Measurements from ENCODE around the gene MRPL46. TPM values are rescaled to one million over a fixed set of nuclear protein-coding genes. Genes with fewer than 3 reads are reported as not detected.

The MRPL46 gene
- total and polyA plus RNA-seq, 9 donors, result 12.1 to 33.7 (median 21.3) TPM

GRCh38 chr15:88465633-88466224, 1.5 kb downstream of the MRPL46 start:
- no peak for DNase-seq
- H3K4me1 ChIP-seq (ENCODE audit: insufficient read depth), result peaks cover 11% of the 10 kb centered on the region
- intact Hi-C loops (cut with DNase I), result no loop called here
- no peaks in the 10 kb centered on the region for H3K9me3 ChIP-seq
- WGBS, 3 donors, result 91 to 95% (median 93%) methylated on average over 4 of the region's 4 CpGs
- H3K27me3 ChIP-seq, result no peaks in the 10 kb centered on the region
- H3K27ac ChIP-seq, result no peak overlapping the region
- no peak overlapping the region for H3K4me3 ChIP-seq
- H3K36me3 ChIP-seq, result no peaks in the 10 kb centered on the region
- TF ChIP-seq EP300 (IDR thresholded peaks at IDR 0.05) (no peak), POLR2A (IDR thresholded peaks at IDR 0.05) (no peak)
- TF ChIP-seq, protein P1, sequence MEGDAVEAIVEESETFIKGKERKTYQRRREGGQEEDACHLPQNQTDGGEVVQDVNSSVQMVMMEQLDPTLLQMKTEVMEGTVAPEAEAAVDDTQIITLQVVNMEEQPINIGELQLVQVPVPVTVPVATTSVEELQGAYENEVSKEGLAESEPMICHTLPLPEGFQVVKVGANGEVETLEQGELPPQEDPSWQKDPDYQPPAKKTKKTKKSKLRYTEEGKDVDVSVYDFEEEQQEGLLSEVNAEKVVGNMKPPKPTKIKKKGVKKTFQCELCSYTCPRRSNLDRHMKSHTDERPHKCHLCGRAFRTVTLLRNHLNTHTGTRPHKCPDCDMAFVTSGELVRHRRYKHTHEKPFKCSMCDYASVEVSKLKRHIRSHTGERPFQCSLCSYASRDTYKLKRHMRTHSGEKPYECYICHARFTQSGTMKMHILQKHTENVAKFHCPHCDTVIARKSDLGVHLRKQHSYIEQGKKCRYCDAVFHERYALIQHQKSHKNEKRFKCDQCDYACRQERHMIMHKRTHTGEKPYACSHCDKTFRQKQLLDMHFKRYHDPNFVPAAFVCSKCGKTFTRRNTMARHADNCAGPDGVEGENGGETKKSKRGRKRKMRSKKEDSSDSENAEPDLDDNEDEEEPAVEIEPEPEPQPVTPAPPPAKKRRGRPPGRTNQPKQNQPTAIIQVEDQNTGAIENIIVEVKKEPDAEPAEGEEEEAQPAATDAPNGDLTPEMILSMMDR (IDR thresholded peaks at IDR 0.05), result no peak

GRCh38 chr15:88463870-88464532, 3.2 kb downstream of the MRPL46 start:
- Histone ChIP-seq H3K4me1 (ENCODE audit: insufficient read depth) (peaks cover 11% of the 10 kb centered on the region), H3K4me3 (no peak overlapping the region), H3K27me3 (no peaks in the 10 kb centered on the region), H3K9me3 (no peaks in the 10 kb centered on the region), H3K27ac (no peak overlapping the region), H3K36me3 (no peaks in the 10 kb centered on the region)
- intact Hi-C loops (cut with DNase I), result no loop called here
- no peak for DNase-seq
- WGBS, 3 donors, result 41 to 66% (median 51%) methylated on average over 2 of the region's 2 CpGs
- TF ChIP-seq, protein P1 (IDR thresholded peaks at IDR 0.05), result no peak
- TF ChIP-seq EP300 (IDR thresholded peaks at IDR 0.05) (no peak), POLR2A (IDR thresholded peaks at IDR 0.05) (no peak)

- H3K36me3 ChIP-seq, result no peaks in the 10 kb centered on the region
- no peak overlapping the region for H3K4me3 ChIP-seq
- H3K4me1 ChIP-seq (ENCODE audit: insufficient read depth), result peaks cover 3% of the 10 kb centered on the region
- TF ChIP-seq EP300 (IDR thresholded peaks at IDR 0.05), result no peak
- TF ChIP-seq, protein P1 (IDR thresholded peaks at IDR 0.05), result no peak
- no peak for TF ChIP-seq POLR2A (IDR thresholded peaks at IDR 0.05)
- intact Hi-C loops (cut with DNase I), result no loop called here
- no peaks in the 10 kb centered on the region for H3K9me3 ChIP-seq
- no peak for DNase-seq
- no peaks in the 10 kb centered on the region for H3K27me3 ChIP-seq
- 95 to 98% (median 95%) methylated on average over 3 of the region's 3 CpGs for WGBS, 3 donors
- H3K27ac ChIP-seq, result no peak overlapping the region
These were observed 10.5 kb downstream of the MRPL46 start for GRCh38 chr15:88456733-88457132.

GRCh38 chr15:88454867-88455810, 12.0 kb downstream of the MRPL46 start:
- WGBS, 3 donors, result 20 to 28% (median 24%) methylated on average over 9 of the region's 9 CpGs
- no peaks in the 10 kb centered on the region for H3K27me3 ChIP-seq
- no peak overlapping the region for H3K4me3 ChIP-seq
- H3K4me1 ChIP-seq (ENCODE audit: insufficient read depth), result peaks cover 3% of the 10 kb centered on the region
- peak; percentile 28 to 67 (median 43) for DNase-seq
- no peaks in the 10 kb centered on the region for H3K9me3 ChIP-seq
- H3K36me3 ChIP-seq, result no peaks in the 10 kb centered on the region
- TF ChIP-seq EP300 (IDR thresholded peaks at IDR 0.05), result no peak
- TF ChIP-seq, protein P1 (IDR thresholded peaks at IDR 0.05), result peak in 1 of 3 donors; percentile 19
- no peak for TF ChIP-seq POLR2A (IDR thresholded peaks at IDR 0.05)
- no peak overlapping the region for H3K27ac ChIP-seq
- intact Hi-C loops (cut with DNase I), result no loop called here
